Measurements from ENCODE around the gene CELA2A.

Gene CELA2A

GRCh38 chr1:15414445-15414983, 42.0 kb upstream of the CELA2A start:
- Histone ChIP-seq H3K36me3 (peaks cover 38% of the 10 kb centered on the region), H3K27me3 (ENCODE audit: insufficient read depth, low read depth, severe bottlenecking) (no peaks in the 10 kb centered on the region), H3K9me3 (ENCODE audit: severe bottlenecking) (no peaks in the 10 kb centered on the region), H3K27ac (peak overlapping the region; percentile 94), H3K4me3 (ENCODE audit: low read depth, low read length) (no peak overlapping the region)
- no peak for DNase-seq
- TF ChIP-seq CTCF (IDR thresholded peaks at IDR 0.05; ENCODE audit: low read depth, low read length): no peak

GRCh38 chr1:15417059-15417934, 39.2 kb upstream of the CELA2A start:
- TF ChIP-seq CTCF (IDR thresholded peaks at IDR 0.05; ENCODE audit: low read depth, low read length): no peak
- H3K9me3 ChIP-seq (ENCODE audit: severe bottlenecking): peaks cover 5% of the 10 kb centered on the region
- H3K27ac ChIP-seq: peak overlapping the region; percentile 94
- DNase-seq: peak; percentile 96
- peak overlapping the region; percentile 15; the same call in 1 of the 2 replicates for H3K4me3 ChIP-seq (ENCODE audit: low read depth, low read length)
- no peaks in the 10 kb centered on the region for H3K27me3 ChIP-seq (ENCODE audit: insufficient read depth, low read depth, severe bottlenecking)
- H3K36me3 ChIP-seq: peaks cover 60% of the 10 kb centered on the region

GRCh38 chr1:15418806-15419515, 37.6 kb upstream of the CELA2A start:
- Histone ChIP-seq H3K4me3 (ENCODE audit: low read depth, low read length) (no peak overlapping the region), H3K36me3 (peaks cover 50% of the 10 kb centered on the region), H3K9me3 (ENCODE audit: severe bottlenecking) (peaks cover 5% of the 10 kb centered on the region), H3K27ac (peak overlapping the region; percentile 94), H3K27me3 (ENCODE audit: insufficient read depth, low read depth, severe bottlenecking) (no peaks in the 10 kb centered on the region)
- TF ChIP-seq CTCF (IDR thresholded peaks at IDR 0.05; ENCODE audit: low read depth, low read length): no peak
- DNase-seq: no peak

GRCh38 chr1:15420853-15421465, 35.6 kb upstream of the CELA2A start:
- no peak for DNase-seq
- no peak overlapping the region for H3K27ac ChIP-seq
- no peaks in the 10 kb centered on the region for H3K27me3 ChIP-seq (ENCODE audit: insufficient read depth, low read depth, severe bottlenecking)
- peak; percentile 13; the same call in 1 of the 2 replicates for TF ChIP-seq CTCF (IDR thresholded peaks at IDR 0.05; ENCODE audit: low read depth, low read length)
- H3K36me3 ChIP-seq: peaks cover 44% of the 10 kb centered on the region
- H3K4me3 ChIP-seq (ENCODE audit: low read depth, low read length): no peak overlapping the region
- H3K9me3 ChIP-seq (ENCODE audit: severe bottlenecking): peaks cover 5% of the 10 kb centered on the region

DNA sequence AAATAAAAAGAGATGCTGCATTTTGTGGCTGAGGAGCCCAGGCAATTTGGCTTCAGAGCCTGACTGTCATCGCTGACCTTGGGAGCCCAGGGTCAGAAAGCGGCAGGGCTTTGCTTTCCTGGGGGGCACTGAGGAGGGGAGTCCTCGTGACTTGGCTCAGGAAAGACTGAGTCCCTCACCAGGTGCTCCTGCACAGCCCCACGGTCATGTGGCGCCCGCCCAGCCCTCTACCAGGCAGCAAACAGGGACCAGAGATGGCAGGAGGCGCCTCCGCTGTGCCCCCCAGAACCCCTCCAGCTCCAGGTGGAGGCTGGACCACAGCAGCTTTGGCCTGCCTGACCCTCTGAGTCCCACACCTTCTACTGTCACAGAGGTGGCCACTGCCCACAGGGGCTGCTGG, 33.7 kb upstream of the CELA2A start:
- TF ChIP-seq CTCF (IDR thresholded peaks at IDR 0.05; ENCODE audit: low read depth, low read length): no peak
- Histone ChIP-seq H3K9me3 (ENCODE audit: severe bottlenecking) (peaks cover 5% of the 10 kb centered on the region), H3K27me3 (ENCODE audit: insufficient read depth, low read depth, severe bottlenecking) (no peaks in the 10 kb centered on the region), H3K36me3 (peaks cover 63% of the 10 kb centered on the region), H3K4me3 (ENCODE audit: low read depth, low read length) (no peak overlapping the region), H3K27ac (no peak overlapping the region)
- DNase-seq: no peak

All from WERI-Rb-1 (cell line).